Measurements from ENCODE around the gene CWC25.

CWC25 gene

DNA sequence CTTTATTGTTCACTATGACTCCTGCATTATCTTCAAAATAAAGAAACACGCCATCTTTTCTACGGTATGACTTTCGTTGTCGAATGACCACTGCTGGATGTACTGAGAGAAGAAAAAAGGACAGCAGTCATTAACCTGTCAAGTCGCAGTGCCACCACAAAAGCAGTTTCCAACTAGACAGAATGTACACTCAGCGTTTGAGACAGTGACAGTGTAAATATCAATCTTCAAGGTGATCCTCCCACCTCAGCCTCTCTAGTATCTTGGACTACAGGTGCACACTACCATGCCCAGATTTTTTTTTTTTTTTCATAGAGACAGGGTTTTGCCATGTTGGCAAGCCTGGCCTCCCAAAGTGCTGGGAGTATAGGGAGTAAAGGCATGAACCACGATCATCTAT lies 25.3 kb upstream of the CWC25 start:
- H4K8ac ChIP-seq (ENCODE audit: low read depth, low read length): no peak overlapping the region
- H3K18ac ChIP-seq (ENCODE audit: low read length): no peak overlapping the region
- H4K91ac ChIP-seq (ENCODE audit: low read depth, low read length, poor library complexity): no peak overlapping the region
- no peak overlapping the region for H2BK15ac ChIP-seq (ENCODE audit: low read length)
- H2BK120ac ChIP-seq (ENCODE audit: low read depth, low read length): no peak overlapping the region
- H3K27ac ChIP-seq (replicated peaks; ENCODE audit: low read length): no peak overlapping the region
- H2AK5ac ChIP-seq (ENCODE audit: low read depth, low read length): no peak overlapping the region
- H3K4ac ChIP-seq (ENCODE audit: low read length): no peak overlapping the region
- no peak overlapping the region for H2BK5ac ChIP-seq (ENCODE audit: low read length)
- H3K14ac ChIP-seq (ENCODE audit: low read length): no peak overlapping the region
- H3K27me3 ChIP-seq (ENCODE audit: control insufficient read depth in 3 of 3, insufficient read depth in 3 of 3, low read depth in 1 of 3, low read length in 3 of 3): no peaks in the 10 kb centered on the region
- H3K9ac ChIP-seq (ENCODE audit: low read depth, low read length, poor library complexity): no peak overlapping the region
- H2AFZ ChIP-seq (ENCODE audit: low read length): no peak overlapping the region
- peaks cover 42 to 65% of the 10 kb centered on the region in 2 donors for H3K36me3 ChIP-seq (replicated peaks in 1 of 2; ENCODE audit: control insufficient read depth in 2 of 2, insufficient read depth in 2 of 2, low read length in 2 of 2)
- H3K9me3 ChIP-seq (replicated peaks in 1 of 2; ENCODE audit: control insufficient read depth in 2 of 2, insufficient read depth in 1 of 2, low read depth in 1 of 2, low read length in 2 of 2): no peaks in the 10 kb centered on the region
- H3K4me2 ChIP-seq (ENCODE audit: insufficient read depth, low read length, poor library complexity, severe bottlenecking): no peak overlapping the region
- H3K4me1 ChIP-seq (ENCODE audit: control insufficient read depth in 2 of 2, insufficient read depth in 1 of 2, low read depth in 1 of 2, low read length in 2 of 2): peaks cover 7 to 18% of the 10 kb centered on the region in 2 donors
- WGBS, 2 donors (ENCODE audit: extremely low coverage in 2 of 2, insufficient read length in 2 of 2, insufficient replicate concordance in 1 of 2): no CpG with 5 or more reads among the region's 7 CpGs
- no peak overlapping the region for H3K4me3 ChIP-seq (ENCODE audit: low read length in 2 of 2)
- DNase-seq (ENCODE audit: low spot score): no peak
- H2BK12ac ChIP-seq (ENCODE audit: low read length): no peak overlapping the region
- H3K79me1 ChIP-seq (ENCODE audit: low read depth, low read length): no peaks in the 10 kb centered on the region
- H3K23ac ChIP-seq (ENCODE audit: low read depth, low read length, poor library complexity): no peak overlapping the region

DNA sequence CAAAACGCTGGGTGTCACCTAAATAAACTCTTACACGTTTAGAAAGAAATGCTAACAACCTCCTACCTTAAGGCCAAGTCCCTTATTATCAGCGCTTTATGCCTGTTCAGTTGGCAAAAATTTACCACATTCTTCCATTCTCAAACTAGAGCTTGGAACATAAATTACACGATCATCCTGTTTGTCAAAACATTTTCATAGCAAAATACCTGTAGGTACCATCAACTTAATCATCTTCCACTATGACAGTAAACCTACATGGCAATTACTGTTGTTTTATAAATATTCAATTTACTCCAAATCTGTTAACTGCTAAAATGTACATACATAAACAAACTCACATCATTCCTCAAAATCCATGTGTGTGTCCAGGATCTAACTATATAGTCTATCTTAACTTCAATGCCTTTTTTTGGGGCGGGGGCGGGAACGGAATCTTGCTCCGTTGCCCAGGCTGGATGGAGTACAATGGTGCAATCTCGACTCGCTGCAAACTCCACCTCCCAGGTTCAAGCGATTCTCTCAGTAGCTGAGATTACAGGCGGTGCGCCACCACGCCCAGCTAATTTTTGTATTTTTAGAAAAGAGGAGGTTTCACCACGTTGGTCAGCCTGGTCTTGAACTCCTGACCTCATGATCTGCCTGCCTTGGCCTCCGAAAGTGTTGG lies 24.0 kb upstream of the CWC25 start:
- Histone ChIP-seq H2BK5ac (ENCODE audit: low read length) (no peak overlapping the region), H4K91ac (ENCODE audit: low read depth, low read length, poor library complexity) (no peak overlapping the region), H3K27ac (replicated peaks; ENCODE audit: low read length) (no peak overlapping the region), H2BK12ac (ENCODE audit: low read length) (no peak overlapping the region), H3K36me3 (replicated peaks in 1 of 2; ENCODE audit: control insufficient read depth in 2 of 2, insufficient read depth in 2 of 2, low read length in 2 of 2) (peaks cover 42 to 65% of the 10 kb centered on the region in 2 donors), H3K9ac (ENCODE audit: low read depth, low read length, poor library complexity) (no peak overlapping the region), H3K14ac (ENCODE audit: low read length) (no peak overlapping the region), H2BK120ac (ENCODE audit: low read depth, low read length) (no peak overlapping the region), H3K4me3 (ENCODE audit: low read length in 2 of 2) (no peak overlapping the region), H3K4me2 (ENCODE audit: insufficient read depth, low read length, poor library complexity, severe bottlenecking) (no peak overlapping the region), H2AFZ (ENCODE audit: low read length) (no peak overlapping the region), H3K4ac (ENCODE audit: low read length) (no peak overlapping the region), H4K8ac (ENCODE audit: low read depth, low read length) (no peak overlapping the region), H3K9me3 (replicated peaks in 1 of 2; ENCODE audit: control insufficient read depth in 2 of 2, insufficient read depth in 1 of 2, low read depth in 1 of 2, low read length in 2 of 2) (no peaks in the 10 kb centered on the region), H3K4me1 (ENCODE audit: control insufficient read depth in 2 of 2, insufficient read depth in 1 of 2, low read depth in 1 of 2, low read length in 2 of 2) (peaks cover 7 to 18% of the 10 kb centered on the region in 2 donors), H3K18ac (ENCODE audit: low read length) (no peak overlapping the region), H3K27me3 (ENCODE audit: control insufficient read depth in 3 of 3, insufficient read depth in 3 of 3, low read depth in 1 of 3, low read length in 3 of 3) (no peaks in the 10 kb centered on the region), H3K23ac (ENCODE audit: low read depth, low read length, poor library complexity) (no peak overlapping the region), H2BK15ac (ENCODE audit: low read length) (no peak overlapping the region), H3K79me1 (ENCODE audit: low read depth, low read length) (no peaks in the 10 kb centered on the region), H2AK5ac (ENCODE audit: low read depth, low read length) (no peak overlapping the region)
- no peak for DNase-seq (ENCODE audit: low spot score)
- WGBS, 2 donors (ENCODE audit: extremely low coverage in 2 of 2, insufficient read length in 2 of 2, insufficient replicate concordance in 1 of 2): no CpG with 5 or more reads among the region's 16 CpGs

DNA sequence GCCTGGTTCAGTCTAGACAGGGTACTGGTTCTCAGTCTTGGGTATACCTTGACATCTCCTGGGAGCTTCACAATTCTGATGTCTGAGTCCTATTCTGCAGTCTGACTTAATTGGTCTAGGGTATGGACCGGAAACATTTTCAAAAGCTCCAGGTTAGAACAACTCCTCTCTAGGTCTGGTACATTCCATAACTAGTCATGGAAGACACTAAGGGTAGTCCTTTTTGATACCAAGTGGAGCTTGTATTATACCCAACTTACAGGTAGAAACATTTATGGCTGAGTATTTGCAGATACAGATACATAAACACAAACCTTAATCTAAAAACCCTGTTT lies 23.4 kb upstream of the CWC25 start:
- Histone ChIP-seq H2AK5ac (ENCODE audit: low read depth, low read length) (no peak overlapping the region), H2BK12ac (ENCODE audit: low read length) (no peak overlapping the region), H3K4ac (ENCODE audit: low read length) (no peak overlapping the region), H3K4me3 (ENCODE audit: low read length in 2 of 2) (no peak overlapping the region), H2BK5ac (ENCODE audit: low read length) (no peak overlapping the region), H2BK120ac (ENCODE audit: low read depth, low read length) (no peak overlapping the region), H3K9me3 (replicated peaks in 1 of 2; ENCODE audit: control insufficient read depth in 2 of 2, insufficient read depth in 1 of 2, low read depth in 1 of 2, low read length in 2 of 2) (no peaks in the 10 kb centered on the region), H2BK15ac (ENCODE audit: low read length) (no peak overlapping the region), H3K79me1 (ENCODE audit: low read depth, low read length) (no peaks in the 10 kb centered on the region), H3K9ac (ENCODE audit: low read depth, low read length, poor library complexity) (no peak overlapping the region), H3K4me1 (ENCODE audit: control insufficient read depth in 2 of 2, insufficient read depth in 1 of 2, low read depth in 1 of 2, low read length in 2 of 2) (peaks cover 7 to 18% of the 10 kb centered on the region in 2 donors), H3K27ac (replicated peaks; ENCODE audit: low read length) (no peak overlapping the region), H3K27me3 (ENCODE audit: control insufficient read depth in 3 of 3, insufficient read depth in 3 of 3, low read depth in 1 of 3, low read length in 3 of 3) (no peaks in the 10 kb centered on the region), H2AFZ (ENCODE audit: low read length) (no peak overlapping the region), H3K36me3 (replicated peaks in 1 of 2; ENCODE audit: control insufficient read depth in 2 of 2, insufficient read depth in 2 of 2, low read length in 2 of 2) (peaks cover 42 to 65% of the 10 kb centered on the region in 2 donors), H3K14ac (ENCODE audit: low read length) (no peak overlapping the region), H3K23ac (ENCODE audit: low read depth, low read length, poor library complexity) (no peak overlapping the region), H4K91ac (ENCODE audit: low read depth, low read length, poor library complexity) (no peak overlapping the region), H3K4me2 (ENCODE audit: insufficient read depth, low read length, poor library complexity, severe bottlenecking) (no peak overlapping the region), H4K8ac (ENCODE audit: low read depth, low read length) (no peak overlapping the region), H3K18ac (ENCODE audit: low read length) (no peak overlapping the region)
- WGBS, 2 donors (ENCODE audit: extremely low coverage in 2 of 2, insufficient read length in 2 of 2, insufficient replicate concordance in 1 of 2): no CpG with 5 or more reads among the region's 1 CpG
- no peak for DNase-seq (ENCODE audit: low spot score)

DNA sequence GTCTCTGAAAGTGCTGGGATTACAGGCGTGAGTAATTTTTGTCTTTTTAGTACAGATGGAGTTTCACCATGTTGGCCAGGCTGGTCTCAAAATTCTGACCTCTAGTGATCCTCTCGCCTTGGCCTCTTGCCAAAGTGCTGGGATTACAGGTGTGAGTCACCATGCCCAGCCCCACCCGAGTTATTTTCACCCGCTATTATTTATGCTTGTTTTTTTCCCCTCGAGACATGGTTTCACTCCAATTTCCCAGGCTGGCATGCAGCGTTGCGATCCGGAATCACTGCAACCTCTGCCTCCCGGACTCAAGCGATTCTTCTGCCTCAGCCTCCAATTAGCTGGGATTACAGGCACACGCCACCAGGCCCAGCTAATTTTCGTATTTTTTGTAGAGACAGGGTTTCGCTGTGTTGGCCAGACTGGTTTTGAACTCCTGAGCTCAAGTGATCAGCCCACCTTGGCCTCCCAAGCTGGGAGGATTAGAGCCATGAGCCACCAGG lies 19.2 kb upstream of the CWC25 start:
- Histone ChIP-seq H3K14ac (ENCODE audit: low read length) (no peak overlapping the region), H3K4me1 (ENCODE audit: control insufficient read depth in 2 of 2, insufficient read depth in 1 of 2, low read depth in 1 of 2, low read length in 2 of 2) (no peaks in the 10 kb centered on the region), H3K36me3 (replicated peaks in 1 of 2; ENCODE audit: control insufficient read depth in 2 of 2, insufficient read depth in 2 of 2, low read length in 2 of 2) (peaks cover 18 to 28% of the 10 kb centered on the region in 2 donors), H3K4me3 (ENCODE audit: low read length in 2 of 2) (no peak overlapping the region), H3K27me3 (ENCODE audit: control insufficient read depth in 3 of 3, insufficient read depth in 3 of 3, low read depth in 1 of 3, low read length in 3 of 3) (no peaks in the 10 kb centered on the region), H3K4ac (ENCODE audit: low read length) (no peak overlapping the region), H3K23ac (ENCODE audit: low read depth, low read length, poor library complexity) (no peak overlapping the region), H3K27ac (replicated peaks; ENCODE audit: low read length) (no peak overlapping the region), H3K79me1 (ENCODE audit: low read depth, low read length) (no peaks in the 10 kb centered on the region), H3K9me3 (replicated peaks in 1 of 2; ENCODE audit: control insufficient read depth in 2 of 2, insufficient read depth in 1 of 2, low read depth in 1 of 2, low read length in 2 of 2) (no peaks in the 10 kb centered on the region), H2BK15ac (ENCODE audit: low read length) (no peak overlapping the region), H3K4me2 (ENCODE audit: insufficient read depth, low read length, poor library complexity, severe bottlenecking) (no peak overlapping the region), H3K18ac (ENCODE audit: low read length) (no peak overlapping the region), H4K8ac (ENCODE audit: low read depth, low read length) (no peak overlapping the region), H2AK5ac (ENCODE audit: low read depth, low read length) (no peak overlapping the region), H2BK120ac (ENCODE audit: low read depth, low read length) (no peak overlapping the region), H2BK5ac (ENCODE audit: low read length) (no peak overlapping the region), H2AFZ (ENCODE audit: low read length) (no peak overlapping the region), H3K9ac (ENCODE audit: low read depth, low read length, poor library complexity) (no peak overlapping the region), H2BK12ac (ENCODE audit: low read length) (no peak overlapping the region), H4K91ac (ENCODE audit: low read depth, low read length, poor library complexity) (no peak overlapping the region)
- no peak for DNase-seq (ENCODE audit: low spot score)
- WGBS, 2 donors (ENCODE audit: extremely low coverage in 2 of 2, insufficient read length in 2 of 2, insufficient replicate concordance in 1 of 2): no CpG with 5 or more reads among the region's 13 CpGs

Measured in neuronal stem cell (in vitro differentiated cells).